ENCODE measurements around the gene B4GALT3. TPM values are rescaled to one million over a fixed set of nuclear protein-coding genes. Genes with fewer than 3 reads are reported as not detected.

The B4GALT3 gene
- polyA plus RNA-seq, 1 experiment = 39.0 TPM

- no peak for TF ChIP-seq CTCF (IDR thresholded peaks at IDR 0.05; ENCODE audit: insufficient read depth, low read depth, low read length)
- no peaks in the 10 kb centered on the region for H3K27me3 ChIP-seq (ENCODE audit: control insufficient read depth, insufficient read depth, low read length)
- CTCF ChIA-PET = no interaction called here
- no peak overlapping the region for H3K4me3 ChIP-seq (ENCODE audit: low read depth, low read length)
- H3K36me3 ChIP-seq (ENCODE audit: control insufficient read depth, insufficient read depth, low read length) = peaks cover 20% of the 10 kb centered on the region
- POLR2A ChIA-PET = interaction anchor here (0.6 kb wide), 1 partner anchor 52 kb away, joined by 7 read pairs; no protein-coding TSS in a partner anchor
- DNase-seq (ENCODE audit: low read depth) = no peak
Measured at GRCh38 chr1:161173711-161174110, 3.6 kb downstream of the B4GALT3 start.

GRCh38 chr1:161172776-161173376, 4.4 kb downstream of the B4GALT3 start:
- no peak for TF ChIP-seq CTCF (IDR thresholded peaks at IDR 0.05; ENCODE audit: insufficient read depth, low read depth, low read length)
- H3K36me3 ChIP-seq (ENCODE audit: control insufficient read depth, insufficient read depth, low read length) = peaks cover 20% of the 10 kb centered on the region
- ChIA-PET CTCF (interaction anchor here (0.6 kb wide), 1 partner anchor 10 kb away, joined by 3 read pairs; no protein-coding TSS in a partner anchor), POLR2A (interaction anchor here (0.6 to 0.7 kb wide), 2 partner anchors 32 to 53 kb away, joined by 3 to 7 read pairs; no protein-coding TSS in a partner anchor)
- H3K27me3 ChIP-seq (ENCODE audit: control insufficient read depth, insufficient read depth, low read length) = no peaks in the 10 kb centered on the region
- peak; percentile 69 for DNase-seq (ENCODE audit: low read depth)
- H3K4me3 ChIP-seq (ENCODE audit: low read depth, low read length) = no peak overlapping the region

GRCh38 chr1:161172349-161172748, 5.0 kb downstream of the B4GALT3 start:
- ChIA-PET CTCF (interaction anchor here (0.6 kb wide), 1 partner anchor 9 kb away, joined by 3 read pairs; no protein-coding TSS in a partner anchor), POLR2A (no interaction called here)
- H3K27me3 ChIP-seq (ENCODE audit: control insufficient read depth, insufficient read depth, low read length) = no peaks in the 10 kb centered on the region
- no peak for TF ChIP-seq CTCF (IDR thresholded peaks at IDR 0.05; ENCODE audit: insufficient read depth, low read depth, low read length)
- no peak overlapping the region for H3K4me3 ChIP-seq (ENCODE audit: low read depth, low read length)
- H3K36me3 ChIP-seq (ENCODE audit: control insufficient read depth, insufficient read depth, low read length) = peaks cover 20% of the 10 kb centered on the region
- DNase-seq (ENCODE audit: low read depth) = no peak

- H3K4me3 ChIP-seq (ENCODE audit: low read depth, low read length) = no peak overlapping the region
- peaks cover 20% of the 10 kb centered on the region for H3K36me3 ChIP-seq (ENCODE audit: control insufficient read depth, insufficient read depth, low read length)
- no peak for TF ChIP-seq CTCF (IDR thresholded peaks at IDR 0.05; ENCODE audit: insufficient read depth, low read depth, low read length)
- DNase-seq (ENCODE audit: low read depth) = no peak
- H3K27me3 ChIP-seq (ENCODE audit: control insufficient read depth, insufficient read depth, low read length) = no peaks in the 10 kb centered on the region
- POLR2A ChIA-PET = no interaction called here
- CTCF ChIA-PET = no interaction called here
Measured at GRCh38 chr1:161171696-161172095, 5.6 kb downstream of the B4GALT3 start.

GRCh38 chr1:161171191-161171590, 6.1 kb downstream of the B4GALT3 start:
- Histone ChIP-seq H3K4me3 (ENCODE audit: low read depth, low read length) (no peak overlapping the region), H3K27me3 (ENCODE audit: control insufficient read depth, insufficient read depth, low read length) (no peaks in the 10 kb centered on the region), H3K36me3 (ENCODE audit: control insufficient read depth, insufficient read depth, low read length) (peaks cover 20% of the 10 kb centered on the region)
- ChIA-PET CTCF (no interaction called here), POLR2A (no interaction called here)
- no peak for DNase-seq (ENCODE audit: low read depth)
- no peak; the same call in 1 of the 2 replicates for TF ChIP-seq CTCF (IDR thresholded peaks at IDR 0.05; ENCODE audit: insufficient read depth, low read depth, low read length)

All from BJ (cell line).